CD4-positive, CD25-positive, alpha-beta regulatory T cell (primary cell): ENCODE results near the gene PICK1. TPM values are rescaled to one million over a fixed set of nuclear protein-coding genes. Genes with fewer than 3 reads are reported as not detected.

Experiments used
- ATAC-seq, 2 donors: fragments of 150-1000 bp; cut with Tn5 transposase; one replicate each; pipeline ENCODE4 v1.10.0; 2021; ENCODE audit warnings: low read depth in 2 of 2, moderate number of reproducible peaks in 2 of 2, moderate library complexity in 1 of 2
- DNase-seq, 3 donors: peaks; one replicate each; pipeline versions ENCODE4 v3.0.0 to v3.0.0-alpha.2; 2012 to 2022; ENCODE audit warnings: mixed read lengths in 1 of 3
- H3K27ac ChIP-seq: one replicate; pipeline ENCODE4 v1.7.0; 2013; ENCODE audit warnings: mild to moderate bottlenecking, low read length; ENCODE audit not compliant: insufficient read depth, poor library complexity, severe bottlenecking
- H3K27me3 ChIP-seq: one replicate; pipeline ENCODE4 v1.7.0; 2013; ENCODE audit warnings: low read length; ENCODE audit not compliant: control insufficient read depth, insufficient read depth
- H3K36me3 ChIP-seq: one replicate; pipeline ENCODE4 v1.7.0; 2013; ENCODE audit warnings: mild to moderate bottlenecking, low read length, moderate library complexity; ENCODE audit not compliant: control insufficient read depth, insufficient read depth
- H3K4me1 ChIP-seq: 2 replicates; pipeline ENCODE4 v1.7.0; 2013; ENCODE audit warnings: mild to moderate bottlenecking, low read length; ENCODE audit not compliant: insufficient read depth, control insufficient read depth, poor library complexity, severe bottlenecking
- H3K4me3 ChIP-seq: one replicate; pipeline ENCODE4 v1.7.0; 2013; ENCODE audit warnings: low read depth, mild to moderate bottlenecking, low read length, moderate library complexity
- H3K9me3 ChIP-seq, 2 experiments: 1 replicate in 1 of 2; 2 replicates in 1 of 2; pipeline ENCODE4 v1.7.0; 2013; ENCODE audit warnings: low read length in 2 of 2, mild to moderate bottlenecking in 1 of 2, moderate library complexity in 1 of 2; ENCODE audit not compliant: control insufficient read depth in 2 of 2
- H3K27ac Mint-ChIP-seq, 3 donors: one replicate each; pipeline ENCODE4 v1.8.0; 2020 to 2022; ENCODE audit warnings: mild to moderate bottlenecking in 3 of 3, mixed read lengths in 3 of 3, moderate library complexity in 2 of 3
- H3K27me3 Mint-ChIP-seq: one replicate; pipeline ENCODE4 v1.8.0; 2022; ENCODE audit warnings: mild to moderate bottlenecking, mixed read lengths
- H3K36me3 Mint-ChIP-seq: one replicate; pipeline ENCODE4 v1.8.0; 2020; ENCODE audit warnings: mixed read lengths
- H3K4me1 Mint-ChIP-seq, 4 donors: one replicate each; pipeline ENCODE4 v1.8.0; 2020 to 2022; ENCODE audit warnings: mixed read lengths in 4 of 4, mild to moderate bottlenecking in 1 of 4
- H3K4me3 Mint-ChIP-seq, 4 donors: one replicate each; pipeline ENCODE4 v1.8.0; 2020 to 2022; ENCODE audit warnings: mild to moderate bottlenecking in 4 of 4, mixed read lengths in 4 of 4, moderate library complexity in 3 of 4
- H3K9me3 Mint-ChIP-seq, 7 donors: one replicate each; pipeline ENCODE4 v1.8.0; 2020 to 2022; ENCODE audit warnings: mixed read lengths in 7 of 7, mild to moderate bottlenecking in 3 of 7, moderate library complexity in 2 of 7
- polyA plus RNA-seq, 4 donors: library from polyadenylated mRNA; unstranded; fragments of 300-500 nt; fragmentation: Illumina TruSeq; gene quantifications; one replicate each; pipeline ENCODE4 v1.2.3, GENCODE V29; 2021
- total RNA-seq: library from RNA; stranded (reverse); gene quantifications from one replicate; pipeline ENCODE4 v1.2.3, GENCODE V29; 2022

Gene PICK1
- total and polyA plus RNA-seq, 5 donors from 2014 or later, result 4.5 to 23.0 (median 7.0) TPM

DNA sequence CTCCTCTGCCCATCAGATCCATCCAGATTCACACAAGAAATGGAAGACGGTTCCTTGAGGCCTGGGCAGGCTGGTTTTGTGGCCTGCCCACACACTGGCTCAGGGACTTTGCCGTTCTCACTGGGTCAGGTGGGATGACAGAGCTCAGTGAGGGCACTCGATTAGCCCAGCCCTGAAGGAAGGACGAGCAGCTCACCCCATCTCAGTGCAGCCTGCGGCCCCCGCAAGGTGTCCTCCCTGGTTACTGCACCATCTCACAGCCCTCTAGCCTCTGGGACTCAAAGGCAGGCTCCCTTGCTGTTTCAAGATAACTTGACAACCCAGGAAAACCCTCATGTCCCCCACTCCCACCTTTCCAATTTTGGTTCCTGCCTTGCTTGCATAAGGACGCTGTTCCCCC, 22.6 kb downstream of the PICK1 start:
- Histone ChIP-seq H3K27ac (no peak overlapping the region), H3K4me3 (no peak overlapping the region), H3K4me1 (peaks cover 17% of the 10 kb centered on the region), H3K27me3 (no peaks in the 10 kb centered on the region), H3K9me3 (no peaks in the 10 kb centered on the region), H3K36me3 (no peaks in the 10 kb centered on the region)
- Mint-ChIP-seq H3K4me1 (peaks cover 0 to 11% (median 0%) of the 10 kb centered on the region in 4 donors), H3K36me3 (no peaks in the 10 kb centered on the region), H3K27me3 (peaks cover 18% of the 10 kb centered on the region), H3K4me3 (peak overlapping the region in 1 of 4 donors; percentile 0), H3K9me3 (no peaks in the 10 kb centered on the region), H3K27ac (peak overlapping the region in 1 of 3 donors; percentile 73)
- DNase-seq (no peak), ATAC-seq (no peak)

DNA sequence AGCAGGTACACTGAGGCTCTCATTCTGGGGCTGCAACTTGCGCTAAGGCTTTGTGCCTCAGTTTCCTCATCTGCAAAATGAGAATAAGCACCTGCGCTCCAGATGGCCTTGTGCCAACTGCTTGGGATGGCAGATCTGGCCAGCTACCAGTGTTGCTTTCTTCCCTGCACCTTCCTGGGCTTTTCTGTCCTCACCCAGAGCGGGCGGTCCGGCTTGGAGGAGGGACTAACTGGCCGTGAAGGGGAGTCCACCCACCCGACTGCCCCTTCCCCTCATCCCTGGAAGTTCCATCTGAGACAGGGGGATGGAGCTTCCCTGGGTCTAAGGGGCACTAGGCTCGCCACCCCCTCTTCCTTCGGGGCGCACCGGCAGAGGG, 23.3 kb downstream of the PICK1 start:
- no peak overlapping the region for H3K27ac ChIP-seq
- no peaks in the 10 kb centered on the region for H3K27me3 ChIP-seq
- no peaks in the 10 kb centered on the region for H3K36me3 ChIP-seq
- Mint-ChIP-seq H3K36me3 (no peaks in the 10 kb centered on the region), H3K4me3 (no peak overlapping the region), H3K27ac (no peak overlapping the region), H3K4me1 (peaks cover 0 to 11% (median 0%) of the 10 kb centered on the region in 4 donors), H3K9me3 (peaks cover 0 to 2% (median 0%) of the 10 kb centered on the region in 7 donors), H3K27me3 (peaks cover 18% of the 10 kb centered on the region)
- no peak for DNase-seq
- no peak for ATAC-seq
- H3K9me3 ChIP-seq, result no peaks in the 10 kb centered on the region
- peaks cover 17% of the 10 kb centered on the region for H3K4me1 ChIP-seq
- no peak overlapping the region for H3K4me3 ChIP-seq

DNA sequence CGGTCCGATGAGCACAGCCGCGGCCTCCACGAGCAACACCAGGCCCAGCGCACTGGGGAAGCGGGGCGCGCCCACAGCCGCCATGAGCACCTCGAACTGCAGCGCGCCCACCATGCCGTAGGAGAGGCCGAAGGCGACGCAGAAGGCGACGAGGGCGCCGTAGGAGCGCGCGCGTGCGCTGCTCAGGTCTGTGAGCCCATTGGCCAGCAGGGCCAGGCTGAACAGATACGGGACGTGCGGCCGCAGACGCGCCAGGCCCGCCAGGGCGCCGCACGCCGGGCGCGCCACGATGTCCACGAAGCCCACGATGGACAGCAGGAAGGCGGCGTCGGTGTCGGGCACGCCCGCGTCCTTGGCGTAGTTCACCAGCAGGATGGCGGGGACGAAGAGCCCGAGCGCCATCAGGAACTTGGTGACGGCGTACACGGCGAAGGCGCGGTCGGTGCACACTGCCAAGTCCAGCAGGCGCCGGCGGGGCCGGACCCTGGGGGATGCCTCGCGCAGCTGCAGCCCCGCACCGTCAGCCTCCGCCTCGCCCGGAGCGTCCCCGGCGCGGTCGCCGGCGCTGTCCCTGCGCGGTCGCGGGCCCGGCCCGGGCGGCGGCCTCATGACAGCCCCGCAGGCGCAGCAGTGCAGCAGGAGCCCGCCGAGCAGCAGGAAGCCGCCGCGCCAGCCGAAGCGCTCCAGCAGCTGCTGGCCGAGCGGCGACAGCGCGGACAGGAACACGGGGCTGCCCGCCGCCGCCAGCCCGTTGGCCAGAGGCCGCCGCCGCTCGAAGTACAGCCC, 23.8 kb downstream of the PICK1 start:
- no peaks in the 10 kb centered on the region for H3K36me3 ChIP-seq
- Mint-ChIP-seq H3K27me3 (peaks cover 18% of the 10 kb centered on the region), H3K36me3 (no peaks in the 10 kb centered on the region), H3K27ac (no peak overlapping the region), H3K4me3 (peak overlapping the region in 1 of 4 donors; percentile 28), H3K4me1 (peaks cover 0 to 10% (median 0%) of the 10 kb centered on the region in 4 donors), H3K9me3 (peaks cover 0 to 4% (median 0%) of the 10 kb centered on the region in 7 donors)
- no peaks in the 10 kb centered on the region for H3K27me3 ChIP-seq
- DNase-seq, result no peak
- no peaks in the 10 kb centered on the region for H3K9me3 ChIP-seq
- ATAC-seq, result no peak
- H3K4me3 ChIP-seq, result no peak overlapping the region
- H3K4me1 ChIP-seq, result peaks cover 17% of the 10 kb centered on the region
- no peak overlapping the region for H3K27ac ChIP-seq

DNA sequence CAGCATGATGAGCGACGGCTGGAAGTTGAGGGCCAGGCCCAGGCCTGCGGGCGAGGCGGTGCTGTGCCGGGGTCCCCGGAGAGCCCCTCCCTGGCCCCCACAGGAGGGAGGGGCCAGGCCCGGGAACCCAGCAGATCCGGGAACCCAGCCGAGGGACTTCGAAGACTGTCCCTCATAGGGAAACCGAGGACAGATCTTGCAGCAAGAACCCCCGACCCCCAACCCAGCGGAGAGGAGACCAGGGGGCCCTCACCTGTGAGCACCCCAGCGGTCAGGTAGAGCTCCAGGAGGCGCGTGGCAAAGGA, 24.4 kb downstream of the PICK1 start:
- no peak overlapping the region for H3K4me3 Mint-ChIP-seq

DNA sequence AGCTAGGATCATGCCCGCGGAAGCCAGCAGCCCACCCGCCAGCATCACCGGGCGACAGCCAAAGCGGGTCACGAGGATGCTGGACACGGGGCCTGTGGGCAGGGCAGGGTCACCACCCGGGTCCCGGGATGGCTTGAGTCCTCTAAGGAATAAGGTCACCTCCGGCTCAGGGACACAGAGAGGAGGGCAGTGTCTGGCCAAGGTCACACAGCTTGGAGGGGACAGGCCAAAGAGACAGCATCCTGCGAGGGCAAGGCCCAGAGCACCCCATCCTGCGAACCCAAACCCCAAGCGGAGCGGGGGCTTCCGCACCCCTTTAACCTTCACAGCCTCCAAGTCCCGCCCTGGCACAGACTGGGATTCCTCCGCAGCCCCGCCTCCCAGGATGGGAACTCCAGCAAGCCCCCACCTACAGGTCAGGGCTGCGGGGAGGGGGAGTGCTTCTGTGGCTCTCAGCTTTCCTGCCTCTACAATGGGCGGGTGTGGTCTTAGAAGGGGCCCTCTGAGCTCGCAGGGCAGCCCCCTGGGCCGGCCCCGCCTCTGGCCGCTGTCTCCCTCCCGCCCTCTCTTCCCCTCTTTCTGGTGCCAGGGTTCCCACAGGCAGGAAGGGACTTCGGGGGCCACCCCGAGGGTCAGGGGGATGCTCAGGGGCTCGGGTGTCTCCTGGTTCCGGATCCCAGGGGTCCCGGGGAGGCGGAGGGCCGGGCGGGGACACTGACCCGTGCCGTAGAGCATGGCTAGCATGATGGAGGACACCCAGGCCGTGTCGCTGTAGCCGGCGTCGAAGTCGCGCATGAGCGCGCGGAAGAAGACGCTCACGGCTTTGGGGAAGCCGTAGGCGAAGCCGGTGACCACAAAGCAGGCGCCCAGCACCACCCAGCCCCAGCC, 25.0 kb downstream of the PICK1 start:
- H3K36me3 Mint-ChIP-seq, result peaks cover under 1% of the 10 kb centered on the region
- H3K4me3 Mint-ChIP-seq, result no peak overlapping the region
- no peaks in the 10 kb centered on the region for H3K9me3 ChIP-seq
- peaks cover 0 to 4% (median 0%) of the 10 kb centered on the region in 7 donors for H3K9me3 Mint-ChIP-seq
- H3K4me1 Mint-ChIP-seq, result peaks cover 0 to 10% (median 0%) of the 10 kb centered on the region in 4 donors
- no peak overlapping the region for H3K27ac Mint-ChIP-seq
- H3K4me1 ChIP-seq, result peaks cover 17% of the 10 kb centered on the region
- no peak overlapping the region for H3K27ac ChIP-seq
- ATAC-seq (no peak), DNase-seq (no peak)
- no peaks in the 10 kb centered on the region for H3K27me3 ChIP-seq
- H3K4me3 ChIP-seq, result no peak overlapping the region
- no peaks in the 10 kb centered on the region for H3K36me3 ChIP-seq
- peaks cover 23% of the 10 kb centered on the region for H3K27me3 Mint-ChIP-seq

More for the DNA sequence above, 24.4 kb downstream of the PICK1 start:
- Mint-ChIP-seq H3K4me1 (peaks cover 0 to 10% (median 0%) of the 10 kb centered on the region in 4 donors), H3K9me3 (peaks cover 0 to 4% (median 0%) of the 10 kb centered on the region in 7 donors), H3K36me3 (no peaks in the 10 kb centered on the region), H3K27ac (no peak overlapping the region), H3K27me3 (peaks cover 22% of the 10 kb centered on the region)
- H3K4me3 ChIP-seq, result no peak overlapping the region
- H3K9me3 ChIP-seq, result no peaks in the 10 kb centered on the region
- no peak overlapping the region for H3K27ac ChIP-seq
- H3K36me3 ChIP-seq, result no peaks in the 10 kb centered on the region
- ATAC-seq (no peak), DNase-seq (no peak)
- peaks cover 17% of the 10 kb centered on the region for H3K4me1 ChIP-seq
- H3K27me3 ChIP-seq, result no peaks in the 10 kb centered on the region

DNA sequence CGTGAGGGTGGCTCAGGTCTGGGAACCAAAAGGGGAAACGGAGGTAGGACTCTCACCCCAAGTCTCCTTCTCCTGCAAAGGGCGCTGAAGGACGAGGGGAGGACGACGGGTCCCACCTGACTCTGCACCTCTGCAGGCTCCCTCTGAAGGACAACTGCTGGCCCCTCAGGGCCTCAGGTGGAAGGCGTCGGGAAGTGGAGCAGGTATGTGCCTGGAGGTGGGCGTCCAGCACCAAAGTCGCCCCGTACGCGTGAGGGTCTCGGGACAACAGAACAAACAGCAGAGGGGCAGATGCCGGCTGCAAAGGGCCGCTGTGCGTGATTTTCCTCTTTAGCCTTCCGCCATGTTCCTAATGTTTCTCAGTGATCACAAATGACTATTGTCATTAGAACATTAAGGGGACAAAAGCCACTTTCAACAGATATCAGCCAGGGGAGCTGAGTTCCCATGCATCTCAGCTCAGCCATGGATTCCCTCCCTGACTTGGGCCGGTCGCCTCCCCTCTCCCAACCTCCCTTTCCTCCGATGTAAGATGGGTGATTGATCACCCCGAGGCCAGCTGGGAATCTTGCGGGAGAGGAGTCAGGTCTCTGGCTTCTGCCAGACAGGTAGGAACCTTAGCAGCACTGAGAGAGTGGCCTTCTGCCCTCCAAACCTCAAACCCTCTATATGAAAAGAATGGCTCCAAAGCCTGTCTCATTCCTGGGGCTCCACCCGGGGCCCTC, 25.9 kb downstream of the PICK1 start:
- H3K4me1 ChIP-seq, result peaks cover 17% of the 10 kb centered on the region
- no peak overlapping the region for H3K27ac Mint-ChIP-seq
- peaks cover 5% of the 10 kb centered on the region for H3K36me3 Mint-ChIP-seq
- no peaks in the 10 kb centered on the region for H3K9me3 ChIP-seq
- peaks cover 23% of the 10 kb centered on the region for H3K27me3 Mint-ChIP-seq
- H3K36me3 ChIP-seq, result no peaks in the 10 kb centered on the region
- H3K4me3 ChIP-seq, result no peak overlapping the region
- peaks cover 0 to 4% (median 0%) of the 10 kb centered on the region in 7 donors for H3K9me3 Mint-ChIP-seq
- DNase-seq (no peak), ATAC-seq (no peak)
- peaks cover 0 to 13% (median 0%) of the 10 kb centered on the region in 4 donors for H3K4me1 Mint-ChIP-seq
- H3K27me3 ChIP-seq, result no peaks in the 10 kb centered on the region
- peak overlapping the region in 1 of 4 donors; percentile 7 for H3K4me3 Mint-ChIP-seq
- no peak overlapping the region for H3K27ac ChIP-seq

DNA sequence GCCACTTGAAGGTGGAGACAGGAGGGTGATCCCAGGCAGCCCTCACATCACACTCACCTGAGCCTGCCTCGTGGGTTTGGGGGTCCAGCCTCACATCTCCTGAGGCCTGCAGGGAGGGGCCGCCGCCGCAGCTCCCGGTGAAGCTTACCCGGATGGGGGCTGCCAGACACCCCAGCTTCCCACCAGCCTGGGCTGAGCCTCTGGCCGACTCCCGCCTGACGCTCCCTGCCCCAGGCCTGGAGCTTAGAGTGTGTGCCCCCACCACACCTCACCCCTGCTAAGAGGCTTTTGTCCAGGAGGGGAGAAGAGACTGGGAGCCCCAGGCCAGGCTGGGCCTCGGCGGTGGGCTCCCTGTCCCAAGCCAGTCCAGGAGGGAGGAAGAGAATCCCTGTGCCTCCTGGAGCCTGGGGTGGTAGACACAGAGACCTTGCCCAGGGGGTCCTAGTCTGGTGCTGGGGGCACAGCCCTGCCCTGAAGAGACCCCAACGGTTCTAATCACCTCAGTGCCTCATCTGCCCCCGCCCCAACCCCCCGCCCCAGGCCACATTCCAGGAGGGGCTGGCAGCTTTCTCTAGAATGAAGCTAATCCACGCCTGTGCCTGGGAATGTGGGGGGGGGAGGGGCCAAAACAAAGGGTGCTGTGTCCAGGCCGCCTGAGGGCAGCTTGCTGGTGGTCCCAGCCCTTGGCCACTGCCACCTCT, 26.9 kb downstream of the PICK1 start, which contains the start of gene SLC16A8:
Gene SLC16A8 (minus strand): TSS at position 254 of the 701 bp plus-strand sequence. CDS start 1,311 bp downstream, outside the sequence.
- no peaks in the 10 kb centered on the region for H3K36me3 ChIP-seq
- H3K4me1 ChIP-seq, result peaks cover 17% of the 10 kb centered on the region
- no peaks in the 10 kb centered on the region for H3K9me3 ChIP-seq
- H3K4me1 Mint-ChIP-seq, result peaks cover 0 to 13% (median 0%) of the 10 kb centered on the region in 4 donors
- ATAC-seq (no peak), DNase-seq (no peak)
- H3K36me3 Mint-ChIP-seq, result peaks cover 5% of the 10 kb centered on the region
- H3K27me3 Mint-ChIP-seq, result peaks cover 23% of the 10 kb centered on the region
- peak within 1 kb of the TSS in 1 of 4 donors; percentile 7 for H3K4me3 Mint-ChIP-seq
- no peaks in the 10 kb centered on the region for H3K27me3 ChIP-seq
- peaks cover 0 to 4% (median 0%) of the 10 kb centered on the region in 7 donors for H3K9me3 Mint-ChIP-seq
- no peak within 1 kb of the TSS for H3K4me3 ChIP-seq
- no peak within 1 kb of the TSS for H3K27ac ChIP-seq
- H3K27ac Mint-ChIP-seq, result no peak within 1 kb of the TSS
